Tongue (tissue), 2 donors: ENCODE data around the gene SHB. TPM values are rescaled to one million over a fixed set of nuclear protein-coding genes. Genes with fewer than 3 reads are reported as not detected.

Experiments
- DNase-seq: peaks from one replicate; pipeline ENCODE4 v3.0.0-alpha.2; 2015
- total RNA-seq: library from RNA; depleted of rRNA; stranded (reverse); fragments of >200 nt; gene quantifications from one replicate; pipeline ENCODE4 v1.2.3, GENCODE V29; 2014

SHB gene
- total RNA-seq, 1 donor from 2014 or later, result 10.2 TPM

DNA sequence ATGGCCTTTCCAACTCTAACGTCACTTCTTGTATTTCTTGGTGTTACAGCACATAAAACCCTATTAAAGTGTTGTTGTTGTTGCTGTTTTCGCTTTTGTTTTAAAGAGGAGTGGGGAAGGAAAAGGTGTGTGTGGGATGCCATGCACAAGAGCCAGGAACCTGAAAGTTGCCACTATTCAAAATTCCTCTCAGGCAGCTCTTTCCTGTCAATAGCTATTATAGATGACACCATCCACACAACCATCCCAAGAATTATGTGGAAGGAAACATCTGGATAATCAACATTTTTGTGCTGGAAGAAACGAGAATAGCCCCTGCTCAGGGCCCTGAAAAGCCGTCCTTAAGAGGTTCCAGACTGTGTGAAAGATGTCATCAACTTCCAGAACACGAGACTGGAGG is 79.3 kb downstream of the SHB start:
- no peak for DNase-seq

GRCh38 chr9:37988602-37989001 is 80.4 kb downstream of the SHB start:
- DNase-seq, result no peak

- DNase-seq, result peak; percentile 61
Measured at GRCh38 chr9:37988041-37988440, 81.0 kb downstream of the SHB start.

DNA sequence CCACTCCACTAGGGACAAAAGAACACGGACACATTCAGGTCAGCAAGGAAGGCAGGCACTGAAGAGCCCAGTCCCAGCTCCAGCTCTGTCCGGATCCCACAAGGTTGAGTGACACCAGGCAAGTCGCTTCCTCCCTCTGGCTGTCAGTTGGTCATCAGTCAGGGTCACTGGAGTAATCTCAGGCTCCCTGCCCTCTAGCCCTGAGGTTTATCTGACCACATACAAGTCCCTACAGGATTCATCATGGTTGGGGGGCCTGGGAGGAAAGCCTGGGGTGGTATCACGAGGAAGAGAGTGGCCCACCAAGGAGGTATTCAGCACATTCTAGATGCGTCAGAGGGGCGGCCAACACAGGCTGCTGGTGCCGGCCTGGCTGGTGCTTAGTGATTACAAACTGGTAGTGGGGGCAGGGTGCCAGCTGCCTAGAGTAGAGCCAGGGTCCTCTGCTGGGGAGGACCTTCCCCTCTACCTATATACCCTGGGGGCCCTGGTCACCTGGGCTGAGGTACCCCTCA is 81.5 kb downstream of the SHB start:
- DNase-seq, result no peak

DNA sequence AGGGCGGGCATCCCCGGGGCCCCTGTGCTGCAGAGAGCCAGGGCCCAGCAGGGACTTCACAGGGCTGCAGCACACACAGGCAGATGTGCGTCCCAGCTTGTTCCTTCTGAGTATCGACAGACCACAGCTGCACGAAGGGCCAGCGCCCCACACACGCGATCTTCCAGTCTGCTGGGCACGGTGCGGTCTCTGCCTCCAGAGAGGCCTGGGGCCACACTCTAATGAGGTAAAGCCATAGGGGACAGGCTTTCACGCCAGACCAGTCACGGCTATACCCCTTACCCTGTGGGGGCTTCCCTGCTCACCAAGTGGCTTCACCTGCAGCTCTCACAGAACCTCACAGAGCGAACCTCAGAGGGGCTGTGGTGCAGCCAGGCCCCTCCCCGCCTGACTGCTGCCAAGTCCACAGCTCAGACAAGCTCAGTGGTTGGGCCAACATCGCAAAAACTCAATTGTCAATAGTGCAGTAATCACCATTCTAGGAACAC is 82.2 kb downstream of the SHB start:
- DNase-seq, result no peak

DNA sequence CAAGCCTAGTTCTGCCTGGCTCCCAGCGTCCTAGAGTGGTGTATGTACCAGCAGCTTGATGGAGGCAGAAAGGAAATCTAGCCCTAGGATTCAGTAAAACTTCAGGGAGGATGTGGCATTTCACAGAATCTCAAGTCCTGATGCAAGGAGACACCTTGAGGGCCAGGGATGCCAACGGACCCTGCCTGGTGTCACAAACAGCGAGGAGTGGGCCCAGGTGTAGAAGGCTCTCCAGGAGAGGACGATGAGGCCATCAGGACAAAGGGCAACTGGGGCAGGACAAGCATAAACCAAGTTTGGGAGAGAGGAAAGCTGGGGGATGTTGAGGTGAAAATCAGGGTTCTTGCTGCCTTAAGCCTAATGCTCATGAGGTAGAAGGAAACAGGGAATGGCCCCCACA is 83.0 kb downstream of the SHB start:
- DNase-seq, result no peak

- DNase-seq, result no peak
Measured at GRCh38 chr9:37984672-37985611, 84.1 kb downstream of the SHB start.

DNA sequence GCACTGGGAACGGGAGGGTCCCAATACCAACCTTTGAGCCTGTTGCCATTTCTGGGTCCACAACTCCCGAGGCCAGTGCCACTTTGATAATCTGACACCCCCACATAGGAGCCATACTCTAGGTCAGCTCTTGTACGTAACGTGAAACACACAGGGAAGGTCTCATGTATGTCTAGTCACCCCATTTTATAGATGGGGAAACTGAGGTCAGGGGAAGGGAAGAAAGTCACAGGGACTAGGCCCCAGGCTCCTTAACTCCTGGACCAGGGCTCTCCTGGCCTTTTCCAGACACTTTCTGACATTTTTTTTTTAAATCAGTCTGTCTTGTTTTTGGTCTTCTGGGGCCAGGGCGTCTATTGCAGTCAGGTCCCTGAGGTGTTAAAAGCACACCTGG is 84.8 kb downstream of the SHB start:
- no peak for DNase-seq

GRCh38 chr9:37983381-37984067 is 85.5 kb downstream of the SHB start:
- no peak for DNase-seq

- DNase-seq, result no peak
Measured at GRCh38 chr9:37979844-37980243, 89.2 kb downstream of the SHB start.

GRCh38 chr9:37978983-37979382 is 90.0 kb downstream of the SHB start:
- DNase-seq, result no peak

DNA sequence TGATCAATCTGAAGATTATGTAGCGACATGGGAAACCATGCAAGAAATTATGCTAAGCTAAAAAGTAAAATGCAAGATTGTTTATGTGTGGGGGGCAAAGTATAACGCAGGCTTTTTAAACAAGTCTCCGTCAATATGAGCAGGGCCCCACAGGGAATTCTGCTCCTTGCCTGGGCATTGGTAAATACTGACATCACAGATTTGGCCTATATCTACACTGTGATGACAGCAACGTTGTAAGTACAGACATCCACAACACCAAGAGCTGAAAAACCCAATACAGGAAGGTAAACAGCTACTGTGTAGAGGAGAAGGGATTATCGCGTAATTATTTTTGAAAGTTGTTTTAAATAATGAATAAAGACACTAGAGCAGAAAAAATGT is 90.6 kb downstream of the SHB start:
- DNase-seq, result no peak

DNA sequence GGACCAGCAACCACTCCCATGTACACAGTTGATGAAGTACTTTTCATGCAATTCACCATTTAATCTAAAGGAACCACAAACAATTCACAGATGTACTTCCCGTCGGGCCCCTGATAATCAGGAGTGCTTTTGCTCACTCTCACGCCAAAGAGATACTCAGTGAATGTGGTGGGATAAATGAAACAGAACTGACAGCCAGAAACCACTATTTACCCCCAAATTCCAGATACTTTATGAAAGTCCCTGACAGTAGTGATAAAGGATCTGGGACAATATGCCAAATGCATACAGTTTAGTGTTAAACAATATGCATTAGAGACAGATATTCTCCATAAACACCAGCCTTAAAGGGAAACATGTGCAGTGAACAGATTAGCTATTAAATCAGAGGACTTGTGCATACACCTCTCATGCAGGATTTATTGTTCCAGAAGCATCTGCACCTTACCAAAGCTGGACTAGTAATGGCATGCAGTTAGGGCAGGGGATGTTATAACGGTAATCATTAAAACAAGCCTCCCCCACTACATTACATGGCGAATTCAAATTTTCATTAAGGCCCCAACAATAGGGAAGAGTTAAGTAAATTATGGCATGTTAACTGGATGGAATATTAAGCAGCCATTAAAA is 91.1 kb downstream of the SHB start:
- DNase-seq, result no peak

DNA sequence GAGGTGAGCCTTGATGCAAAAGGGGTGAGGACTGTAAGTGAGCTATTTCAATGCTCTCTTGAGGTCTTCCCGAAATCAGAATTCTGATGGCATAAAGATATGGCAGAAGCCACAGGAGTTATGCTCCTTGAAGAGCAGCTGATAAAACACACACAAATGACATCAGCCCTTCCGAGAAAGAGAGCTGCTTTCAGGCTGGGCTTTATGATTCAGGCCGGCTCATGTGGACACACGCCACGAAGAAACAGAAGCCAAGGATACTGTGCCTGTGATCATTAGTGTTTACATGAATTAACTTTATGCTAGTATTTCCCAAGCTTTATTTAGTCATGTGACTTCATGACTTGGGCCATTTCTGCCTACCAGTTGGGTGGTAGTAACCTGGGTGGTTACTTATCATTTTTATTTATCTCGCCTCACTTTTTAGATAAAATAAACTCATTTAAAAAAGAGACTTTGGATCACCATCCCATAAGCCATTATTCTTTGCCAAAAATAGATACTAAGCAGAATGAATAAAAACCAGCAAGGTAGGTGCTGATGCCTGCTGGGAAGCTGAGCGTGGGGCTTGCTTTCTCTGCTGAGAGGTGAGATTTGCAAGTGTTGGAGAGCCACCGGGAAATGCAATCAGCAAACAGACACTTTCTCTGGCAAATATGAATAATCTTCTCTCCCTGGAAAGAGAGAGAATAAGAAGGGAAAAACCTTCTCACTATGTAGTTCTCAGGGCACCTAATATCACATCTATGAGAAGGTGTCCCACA is 92.1 kb downstream of the SHB start:
- peak; percentile 65 for DNase-seq

- DNase-seq, result no peak
Measured at GRCh38 chr9:37975639-37976038, 93.4 kb downstream of the SHB start.

DNA sequence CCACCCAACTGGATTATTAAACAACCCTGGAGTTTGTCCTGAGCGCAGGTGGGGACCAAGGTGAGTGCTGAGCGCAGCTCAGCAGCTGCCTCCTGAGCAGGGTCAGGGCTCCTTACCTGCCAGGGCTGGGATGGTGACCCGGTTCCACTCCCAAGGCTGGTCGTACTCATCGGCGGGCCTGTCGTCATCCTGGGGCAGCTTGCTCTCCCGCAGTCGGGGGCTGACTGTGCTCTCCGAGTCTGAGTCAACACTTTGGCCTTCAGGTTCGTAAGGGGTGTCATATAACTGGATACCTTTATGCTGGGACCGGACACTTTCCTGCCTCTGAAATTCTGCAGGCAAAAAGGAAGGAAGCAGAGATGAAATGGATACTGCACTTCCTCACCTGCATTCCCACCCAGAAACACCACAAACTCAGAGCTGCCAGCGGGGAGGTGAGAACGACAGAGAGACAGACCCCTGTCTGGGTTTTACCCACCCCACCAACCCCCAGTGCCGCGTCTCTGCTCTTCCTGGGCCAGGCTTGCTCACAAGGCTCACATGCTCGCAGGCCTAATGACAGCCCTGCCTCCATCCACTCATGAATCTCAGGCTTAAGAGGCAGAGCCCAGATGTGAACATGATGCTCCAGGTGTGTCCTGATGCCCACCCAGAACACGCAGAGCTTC is 94.4 kb downstream of the SHB start:
- DNase-seq, result no peak

DNA sequence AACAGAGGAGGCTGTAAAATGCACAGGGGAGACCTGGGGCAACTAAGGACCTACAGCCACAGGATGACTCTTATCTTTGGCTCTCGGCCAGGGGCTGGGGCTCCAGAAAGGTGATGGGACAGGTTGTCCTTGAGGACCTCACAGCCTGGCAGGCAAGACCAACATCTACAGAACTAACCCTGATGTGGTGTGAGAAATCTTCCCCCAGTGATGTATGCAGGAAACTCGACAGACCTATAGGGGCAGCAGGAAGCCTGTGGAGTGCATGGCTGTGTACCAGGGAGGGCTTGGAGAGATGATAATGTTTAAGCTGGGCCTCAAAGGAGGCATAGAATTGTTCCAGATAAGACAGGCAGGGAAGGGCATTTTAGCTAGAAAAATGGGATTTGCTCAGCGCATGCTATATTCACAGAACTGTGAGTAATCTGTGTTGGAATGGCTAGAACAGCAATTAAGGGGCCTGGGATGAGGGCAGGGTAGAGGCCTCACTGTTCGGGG is 96.6 kb downstream of the SHB start:
- no peak for DNase-seq

DNA sequence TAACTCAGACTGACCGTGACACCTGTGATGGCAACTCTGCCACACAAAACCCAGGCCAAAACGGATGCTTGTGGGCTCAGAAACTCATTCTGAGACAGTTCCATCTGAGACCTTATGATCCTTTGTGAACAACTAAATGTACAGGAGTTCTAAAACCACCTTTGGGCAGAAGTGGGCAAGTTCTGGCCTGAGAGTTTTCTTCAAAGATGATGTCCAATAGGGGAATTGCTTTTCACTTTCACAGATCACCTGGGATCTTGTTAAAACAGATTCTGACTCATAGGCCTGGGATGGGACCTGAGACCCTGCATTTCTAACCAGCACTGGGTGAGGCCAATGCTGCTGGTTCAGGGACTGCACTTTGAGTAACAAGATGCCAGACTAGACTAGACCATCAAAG is 97.3 kb downstream of the SHB start:
- DNase-seq, result no peak

GRCh38 chr9:37971108-37971459 is 97.9 kb downstream of the SHB start:
- DNase-seq, result no peak

DNA sequence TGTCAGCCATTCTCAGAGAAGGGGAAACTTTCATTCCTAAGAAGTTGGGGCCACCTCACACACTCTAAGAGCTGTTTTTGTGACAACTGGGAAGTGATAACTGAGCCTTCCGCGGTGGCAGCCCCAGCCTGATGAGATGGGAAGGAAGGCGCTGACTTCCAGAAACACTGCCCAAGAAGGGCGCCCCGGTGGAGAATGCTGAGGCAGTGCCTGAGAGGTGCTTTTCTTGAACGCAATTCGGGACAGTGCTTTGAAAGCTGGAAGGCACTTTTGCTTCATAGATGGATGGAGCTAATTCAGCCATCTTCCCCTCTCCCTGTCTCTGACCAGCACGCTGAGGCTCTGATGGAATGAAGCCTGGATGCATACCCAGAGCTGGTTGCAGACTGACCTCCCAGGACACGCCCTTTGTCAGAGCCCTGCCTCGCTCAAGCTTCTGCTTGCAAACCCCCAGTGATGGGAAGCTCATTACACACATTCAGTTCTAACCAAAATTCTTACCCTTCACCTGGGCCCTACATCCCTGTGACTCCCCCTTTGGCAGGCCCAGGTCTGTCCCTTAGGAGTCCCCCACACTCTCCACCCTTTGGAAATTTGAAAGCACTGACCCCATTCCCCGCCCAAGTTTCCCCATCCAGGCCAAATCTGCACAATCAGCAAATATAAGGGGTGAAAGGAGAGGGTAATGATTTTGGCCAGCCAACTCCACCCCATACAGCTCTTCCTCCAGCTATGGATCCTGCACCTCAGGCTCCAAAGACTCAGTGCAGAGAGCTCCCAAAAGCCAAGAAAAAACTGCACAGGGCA is 98.5 kb downstream of the SHB start:
- no peak for DNase-seq
